ENCODE data around the gene KRT73.

Gene KRT73

DNA sequence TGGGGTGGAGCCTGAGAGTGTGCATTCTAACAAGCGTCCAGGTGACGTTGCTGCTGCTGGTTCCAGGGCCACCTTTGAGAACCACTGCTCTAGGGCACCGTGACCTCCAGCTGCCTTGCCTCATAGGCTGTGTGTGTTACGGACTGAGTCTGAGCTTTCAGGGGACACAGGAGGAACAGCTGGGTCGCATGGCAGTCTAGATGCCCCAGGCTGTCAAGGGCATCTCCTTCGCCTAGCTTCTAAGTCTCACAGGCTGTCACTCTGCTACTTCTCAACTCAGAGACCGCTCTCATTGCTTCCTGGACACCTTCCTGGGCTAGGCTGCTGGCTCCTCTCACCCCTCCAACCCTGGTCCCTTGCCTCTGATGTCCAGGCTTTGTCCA is 965 bp downstream of the KRT73 start:
- DNase-seq (ENCODE audit: low read depth): no peak

DNA sequence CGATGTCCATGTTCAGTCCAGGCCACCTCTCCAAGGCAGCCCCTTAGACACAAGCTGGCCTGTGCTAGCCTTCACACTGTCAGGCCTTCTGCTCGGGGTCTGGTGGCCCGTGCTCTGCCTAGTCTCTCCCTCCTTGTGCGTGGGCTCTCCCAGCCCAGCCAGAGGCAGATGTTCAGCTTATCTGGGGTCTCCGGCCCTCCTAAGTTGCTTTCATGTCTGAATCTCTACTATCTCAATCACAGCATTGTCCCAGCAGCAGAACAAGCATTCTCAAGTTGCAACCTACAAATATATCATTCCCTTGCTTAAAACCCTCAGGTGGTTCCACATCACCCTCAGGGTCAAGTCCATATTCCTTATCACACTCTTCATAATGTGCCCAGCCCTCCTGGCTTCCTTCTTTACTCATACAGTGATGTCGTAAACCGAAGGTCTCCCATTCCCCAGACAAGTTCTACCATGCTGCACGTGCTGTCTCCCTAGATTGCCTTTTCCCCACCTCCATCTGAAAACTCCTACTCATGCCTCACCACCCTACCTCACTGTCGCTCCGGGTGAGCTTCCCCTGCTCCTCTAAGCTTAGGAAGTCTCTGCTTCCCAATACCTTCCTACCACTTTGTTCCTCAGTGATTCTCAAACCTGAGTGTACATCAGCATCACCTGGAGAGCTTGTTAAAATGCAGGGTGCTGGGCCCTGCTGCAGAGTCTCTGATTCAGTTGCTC is 1.5 kb downstream of the KRT73 start:
- DNase-seq (ENCODE audit: low read depth): no peak

DNA sequence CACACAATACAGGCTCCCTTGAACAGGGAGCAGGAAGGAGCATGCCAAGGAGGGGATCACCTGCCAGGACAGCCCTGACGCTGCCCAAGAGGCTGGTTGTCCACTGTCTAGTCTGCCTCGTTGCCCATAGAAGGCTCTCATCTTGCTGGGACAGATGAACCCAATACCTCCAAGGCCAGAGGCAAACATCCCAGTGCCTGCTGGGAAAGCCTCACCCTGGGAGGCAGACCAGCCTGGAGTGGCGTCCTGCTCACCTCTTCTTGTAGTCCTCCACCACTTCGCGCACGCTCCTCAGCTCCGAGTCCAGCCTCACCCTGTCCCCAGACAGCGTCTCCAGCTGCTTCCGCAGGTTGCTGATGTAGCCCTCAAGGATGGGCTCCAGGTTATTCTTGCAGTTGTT is 2.4 kb downstream of the KRT73 start:
- no peak for DNase-seq (ENCODE audit: low read depth)

- DNase-seq (ENCODE audit: low read depth): no peak
Observed at GRCh38 chr12:52615208-52615868, 3.0 kb downstream of the KRT73 start.

DNA sequence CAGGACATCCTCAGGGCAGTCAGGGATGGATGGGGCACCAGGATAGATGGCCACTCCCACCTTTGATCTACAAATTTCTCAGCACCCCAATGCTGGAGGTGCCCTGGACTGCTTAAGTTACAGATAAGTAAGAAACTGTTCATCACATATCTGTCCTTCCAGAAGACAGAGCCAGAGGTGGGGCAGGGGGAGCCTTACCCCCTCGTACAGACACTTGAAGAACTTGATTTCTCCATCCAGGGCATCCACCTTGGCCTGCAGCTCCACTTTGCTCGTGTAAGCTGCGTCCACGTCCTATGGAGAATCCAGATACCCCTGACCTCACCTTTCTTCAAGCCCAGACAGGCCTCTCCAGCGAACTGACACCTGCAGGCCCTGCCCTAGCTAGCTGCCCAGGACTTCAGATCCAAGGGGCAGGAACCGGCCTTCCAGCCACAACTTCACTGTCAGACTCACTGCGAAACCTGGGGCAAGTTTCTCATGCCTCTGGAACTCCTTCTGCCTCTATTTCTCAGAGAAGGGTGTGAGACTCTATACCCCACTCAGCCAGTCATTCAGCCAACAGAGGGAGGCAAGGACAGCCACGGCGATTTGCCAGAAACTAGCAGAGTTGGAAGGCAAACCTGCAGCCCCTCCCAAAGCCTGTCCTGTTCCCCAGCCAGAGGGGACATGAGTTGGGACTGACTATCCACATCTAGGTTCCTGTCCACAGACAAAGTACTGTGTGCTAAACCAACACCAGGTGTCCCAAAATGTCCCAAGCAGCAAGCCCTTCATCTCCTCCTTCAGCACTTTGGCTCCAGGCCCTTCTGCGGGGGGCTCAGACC is 3.8 kb downstream of the KRT73 start:
- DNase-seq (ENCODE audit: low read depth): no peak

DNA sequence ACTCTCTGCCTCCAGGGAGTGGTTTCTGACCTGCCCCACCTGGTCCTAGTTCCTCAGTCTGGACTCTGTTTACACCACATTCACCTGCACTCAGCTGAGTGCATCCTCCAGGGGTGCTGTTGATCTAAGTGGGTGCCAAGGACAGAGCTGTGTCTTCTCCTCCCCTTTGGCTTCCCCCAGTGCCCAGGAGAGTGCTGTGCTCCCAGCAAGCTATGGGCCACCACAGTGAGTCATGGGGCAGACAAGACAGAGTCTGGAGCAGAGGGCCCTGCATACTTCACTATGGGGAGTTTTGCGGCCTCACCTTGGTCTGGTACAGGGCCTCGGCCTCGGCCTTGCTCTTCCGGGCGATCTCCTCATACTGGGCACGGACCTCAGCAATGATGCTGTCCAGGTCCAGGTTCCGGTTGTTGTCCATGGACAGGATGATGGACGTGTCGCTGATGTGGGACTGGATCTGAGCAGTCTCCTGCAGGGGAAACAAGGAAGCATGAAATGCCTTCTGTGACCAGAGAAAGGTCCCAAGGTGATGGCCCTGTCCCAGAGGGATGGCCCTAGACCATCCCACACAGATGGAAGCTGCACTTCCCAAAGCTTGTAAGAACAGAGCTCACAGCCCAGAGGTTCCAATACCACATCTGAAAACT is 4.9 kb downstream of the KRT73 start:
- no peak for DNase-seq (ENCODE audit: low read depth)

DNA sequence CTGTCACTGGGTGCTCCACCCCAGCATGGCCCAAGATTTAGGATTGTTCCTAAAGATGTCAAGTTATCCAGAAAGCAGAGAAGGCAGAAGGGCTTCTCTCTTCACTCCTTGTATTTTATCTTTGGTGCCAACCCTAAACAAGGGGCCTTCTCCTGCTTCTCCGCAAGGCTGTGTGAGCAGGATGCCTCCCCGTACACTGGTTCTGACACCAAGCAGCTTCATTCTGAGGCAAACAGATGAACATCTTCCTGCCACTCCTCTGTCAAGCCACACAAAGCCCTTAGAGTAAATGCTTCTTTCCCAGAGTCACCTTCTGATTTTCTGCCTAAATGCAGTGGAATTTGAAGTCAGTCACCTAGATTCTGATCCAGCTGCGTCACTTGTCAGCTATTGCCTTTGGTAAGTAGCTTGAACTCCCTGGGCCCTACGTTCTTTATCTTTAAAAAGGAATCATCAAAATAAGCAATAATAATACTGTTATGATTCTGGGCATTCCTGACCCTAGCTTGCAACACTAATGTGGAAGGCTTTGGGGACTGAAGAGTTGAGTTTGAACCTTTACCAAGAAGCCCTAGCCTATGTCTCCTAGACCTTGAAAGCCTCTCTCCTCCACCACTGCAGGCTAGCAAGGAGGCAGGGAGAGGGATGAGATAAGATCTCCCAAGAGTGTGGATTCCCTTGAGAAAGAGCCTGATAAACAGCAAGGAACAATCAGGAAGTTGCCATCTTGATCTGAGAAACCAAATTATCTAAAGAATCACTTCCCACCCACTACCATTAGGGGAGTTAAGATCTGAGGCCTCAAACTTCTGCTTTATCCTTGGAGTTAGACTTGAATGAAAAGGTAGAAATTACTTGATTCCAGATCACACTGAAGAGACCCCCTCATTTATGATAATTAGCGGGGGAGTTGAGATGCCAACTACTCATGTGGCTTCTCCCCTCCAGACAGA is 5.7 kb downstream of the KRT73 start:
- no peak for DNase-seq (ENCODE audit: low read depth)

- DNase-seq (ENCODE audit: low read depth): no peak
Observed at GRCh38 chr12:52611080-52611468, 7.3 kb downstream of the KRT73 start.

- no peak for DNase-seq (ENCODE audit: low read depth)
Observed at GRCh38 chr12:52608826-52609630, 9.3 kb downstream of the KRT73 start.

GRCh38 chr12:52608161-52608560 is 10.2 kb downstream of the KRT73 start:
- no peak for DNase-seq (ENCODE audit: low read depth)

- DNase-seq (ENCODE audit: low read depth): no peak
Observed at GRCh38 chr12:52607314-52607713, 11.0 kb downstream of the KRT73 start.

DNA sequence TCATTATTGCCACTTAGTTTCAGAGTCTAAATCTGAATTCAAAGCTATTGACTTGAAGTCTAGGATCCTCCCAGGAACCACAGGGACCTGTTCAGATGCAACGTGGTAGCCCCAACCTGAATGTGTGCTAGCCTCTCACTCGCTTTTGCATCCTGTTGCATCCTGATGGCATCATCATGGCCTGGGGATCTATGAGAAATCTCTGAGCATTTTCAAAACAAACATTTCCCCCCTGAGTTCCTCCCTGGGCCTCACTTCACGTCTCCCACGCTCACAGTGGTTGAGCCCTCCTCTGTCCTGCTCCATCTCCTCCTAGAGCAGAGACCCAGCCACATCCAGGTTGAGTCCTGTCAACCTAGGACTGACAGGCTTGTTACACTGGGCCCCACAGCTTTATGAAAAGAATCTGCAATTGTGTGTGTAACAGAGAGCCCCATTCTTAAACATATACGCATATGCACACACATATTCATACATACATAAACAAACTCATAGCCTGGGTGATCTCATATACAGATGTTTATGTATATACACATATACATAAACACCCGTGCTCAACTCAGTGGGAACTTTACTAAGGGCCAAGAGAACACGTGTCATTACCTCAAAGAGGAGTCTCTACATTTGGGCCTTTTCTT is 11.7 kb downstream of the KRT73 start:
- DNase-seq (ENCODE audit: low read depth): no peak

- no peak for DNase-seq (ENCODE audit: low read depth)
Observed at GRCh38 chr12:52606096-52606495, 12.3 kb downstream of the KRT73 start.

DNA sequence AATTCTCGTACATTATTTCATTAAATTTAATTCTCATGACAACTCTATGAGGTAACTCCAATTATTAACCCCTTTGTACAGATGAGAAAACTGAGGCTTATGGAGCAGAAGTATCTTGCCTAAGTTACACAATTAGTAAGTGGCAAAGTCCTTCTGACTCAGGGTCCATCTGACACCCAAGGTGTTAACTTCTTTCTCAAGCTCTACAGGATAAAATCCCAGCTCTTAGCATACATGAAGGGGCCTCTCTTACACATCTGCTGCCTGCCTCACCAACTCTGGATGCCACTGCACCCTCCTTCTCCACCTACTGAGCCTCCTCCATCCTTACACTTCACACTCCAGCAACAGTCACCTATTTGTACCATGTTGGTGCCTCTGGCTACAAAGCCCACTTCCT is 12.8 kb downstream of the KRT73 start:
- no peak for DNase-seq (ENCODE audit: low read depth)

DNA sequence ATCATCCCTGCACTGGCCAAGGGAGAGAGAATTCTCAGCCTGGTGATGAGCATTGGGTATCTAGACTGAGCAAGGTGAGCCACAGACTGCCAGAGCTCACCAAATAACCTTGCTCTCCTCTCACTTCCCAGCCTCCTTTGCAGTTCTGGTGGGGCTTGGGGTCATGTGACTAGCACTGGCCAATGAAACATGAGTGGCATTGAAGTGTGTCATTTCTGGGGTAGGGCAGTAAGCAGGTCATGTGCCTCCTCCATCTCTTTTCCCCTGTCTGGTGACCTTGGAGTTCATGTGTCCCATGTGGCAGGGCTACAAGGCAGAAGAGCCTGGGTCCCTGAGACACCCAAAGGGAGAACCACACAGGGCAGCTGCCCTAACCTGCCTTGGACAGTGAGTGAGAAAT is 13.5 kb downstream of the KRT73 start:
- DNase-seq (ENCODE audit: low read depth): no peak

DNA sequence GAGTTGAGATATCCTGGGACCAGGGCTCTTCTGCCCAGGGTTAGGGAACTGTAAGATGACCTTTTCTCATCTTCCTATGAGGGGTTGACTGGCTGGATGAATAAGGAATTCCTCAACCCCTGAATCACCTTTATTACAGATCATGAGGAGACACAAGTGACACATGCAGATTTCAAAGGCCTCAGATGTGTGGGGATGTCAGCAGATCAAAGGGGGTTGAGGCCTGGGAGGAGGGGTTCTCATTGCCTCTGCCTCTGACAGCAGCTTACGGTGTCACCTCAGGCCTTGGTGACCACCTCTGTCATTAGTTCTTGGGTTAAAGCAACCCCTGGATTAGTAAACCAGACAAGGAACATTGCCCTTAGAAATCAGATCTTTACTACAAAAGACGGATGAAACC is 15.0 kb downstream of the KRT73 start:
- no peak for DNase-seq (ENCODE audit: low read depth)

- DNase-seq (ENCODE audit: low read depth): no peak
Observed at GRCh38 chr12:52602552-52602951, 15.8 kb downstream of the KRT73 start.

DNA sequence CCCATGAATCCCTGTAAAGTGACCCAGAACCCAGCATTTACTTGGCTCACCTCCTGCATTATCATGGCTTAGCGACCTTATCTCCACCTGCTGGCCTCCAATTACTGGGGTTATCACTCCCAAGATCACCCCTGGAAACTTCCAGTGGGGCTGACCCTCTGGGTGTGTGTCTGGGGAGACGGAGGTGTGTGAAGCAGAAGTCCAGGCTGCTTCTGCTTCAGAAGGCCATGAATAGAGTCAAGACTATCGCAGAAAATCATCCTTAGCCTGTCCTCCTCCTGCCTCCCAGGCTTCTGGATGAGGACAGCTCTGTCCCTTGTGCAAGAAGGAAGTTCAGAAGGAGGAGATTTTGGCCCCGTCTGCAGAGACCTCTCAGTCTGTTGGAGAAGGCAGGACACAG is 16.7 kb downstream of the KRT73 start:
- no peak for DNase-seq (ENCODE audit: low read depth)

GRCh38 chr12:52600941-52601481 is 17.3 kb downstream of the KRT73 start, which contains the start of gene KRT72:
Gene KRT72 (minus strand): TSS chr12:52601463. CDS start chr12:52601452, 11 bp downstream.
- DNase-seq (ENCODE audit: low read depth): no peak

DNA sequence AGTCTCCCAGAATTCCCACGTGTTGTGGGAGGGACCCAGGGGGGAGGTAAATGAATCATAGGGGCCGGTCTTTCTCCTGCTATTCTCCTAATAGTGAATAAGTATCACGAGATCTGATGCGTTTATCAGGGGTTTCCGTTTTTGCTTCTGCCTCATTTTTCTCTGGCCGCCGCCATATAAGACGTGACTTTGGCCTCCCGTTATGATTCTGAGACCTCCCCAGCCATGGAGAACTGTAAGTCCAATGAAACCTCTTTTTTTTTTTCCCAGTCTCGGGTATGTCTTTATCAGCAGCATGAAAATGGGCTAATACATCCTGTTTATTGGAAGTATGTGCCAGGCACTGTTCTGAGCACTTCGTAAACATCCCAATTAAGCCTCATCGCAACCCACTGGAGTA is 17.9 kb downstream of the KRT73 start:
- no peak for DNase-seq (ENCODE audit: low read depth)
